RWPE2 (cell line): ENCODE data around the gene AGXT2.
"Not testable (repeated sequence)": the region's sequence is repeated elsewhere in the genome, so short reads cannot be mapped to it uniquely, and the experiment has no call there.

Source experiments
- ATAC-seq: fragments of 200-7000 bp; cut with Tn5 transposase; 3 replicates; pipeline ENCODE4 v1.9.1; 2021; ENCODE audit warnings: low read depth
- DNase-seq: peaks from one replicate; pipeline ENCODE4 v3.0.0-alpha.2; 2020; ENCODE audit warnings: low spot score
- H3K27ac ChIP-seq: fragments of 450-650 bp; 2 replicates; pipeline ENCODE4 v1.5.1; 2017; ENCODE audit warnings: mild to moderate bottlenecking; ENCODE audit not compliant: poor library complexity, severe bottlenecking
- H3K27me3 ChIP-seq: fragments of 250-450 bp; sonication (Bioruptor Pico); 2 replicates; pipeline ENCODE4 v1.5.1; 2021; ENCODE audit warnings: mild to moderate bottlenecking, moderate library complexity; ENCODE audit not compliant: insufficient read depth, poor library complexity, severe bottlenecking
- H3K36me3 ChIP-seq: fragments of 250-450 bp; sonication (Bioruptor Pico); 2 replicates; pipeline ENCODE4 v1.5.1; 2020; ENCODE audit warnings: low read depth, mild to moderate bottlenecking, moderate library complexity
- H3K4me1 ChIP-seq: fragments of 250-450 bp; sonication (Bioruptor Pico); 2 replicates; pipeline ENCODE4 v1.5.1; 2021; ENCODE audit warnings: mild to moderate bottlenecking, moderate library complexity; ENCODE audit not compliant: insufficient read depth, poor library complexity, severe bottlenecking
- H3K4me3 ChIP-seq: fragments of 250-450 bp; sonication (Bioruptor Pico); 2 replicates; pipeline ENCODE4 v1.5.1; 2021; ENCODE audit warnings: mild to moderate bottlenecking, moderate library complexity; ENCODE audit not compliant: severe bottlenecking
- H3K9me3 ChIP-seq: fragments of 250-450 bp; sonication (Bioruptor Pico); 2 replicates; pipeline ENCODE4 v1.5.1; 2021; ENCODE audit warnings: mild to moderate bottlenecking, moderate library complexity; ENCODE audit not compliant: severe bottlenecking
- CTCF ChIP-seq: fragments of 450-650 bp; IDR thresholded peaks from one replicate; pipeline ENCODE4 v1.5.1; 2017; ENCODE audit warnings: mild to moderate bottlenecking, moderate library complexity; ENCODE audit not compliant: poor library complexity, severe bottlenecking

The AGXT2 gene

GRCh38 chr5:34976347-34976746 is 71.4 kb downstream of the AGXT2 start:
- Histone ChIP-seq H3K36me3 (no peaks in the 10 kb centered on the region), H3K27me3 (no peaks in the 10 kb centered on the region), H3K9me3 (no peaks in the 10 kb centered on the region), H3K4me1 (no peaks in the 10 kb centered on the region), H3K27ac (no peak overlapping the region), H3K4me3 (no peak overlapping the region)
- DNase-seq, result no peak
- no peak for ATAC-seq
- no peak for TF ChIP-seq CTCF

- not testable (repeated sequence) for H3K36me3 ChIP-seq, H3K4me1 ChIP-seq, ATAC-seq, H3K4me3 ChIP-seq, DNase-seq, H3K27ac ChIP-seq, H3K27me3 ChIP-seq, H3K9me3 ChIP-seq
Observed at GRCh38 chr5:34971655-34972054, 76.1 kb downstream of the AGXT2 start.

GRCh38 chr5:34970552-34970951 is 77.2 kb downstream of the AGXT2 start:
- Histone ChIP-seq H3K27me3 (no peaks in the 10 kb centered on the region), H3K27ac (no peak overlapping the region), H3K4me3 (no peak overlapping the region), H3K4me1 (no peaks in the 10 kb centered on the region), H3K36me3 (no peaks in the 10 kb centered on the region), H3K9me3 (no peaks in the 10 kb centered on the region)
- TF ChIP-seq CTCF, result no peak
- ATAC-seq, result no peak
- no peak for DNase-seq

- Histone ChIP-seq H3K27me3 (no peaks in the 10 kb centered on the region), H3K4me3 (no peak overlapping the region), H3K4me1 (no peaks in the 10 kb centered on the region), H3K27ac (no peak overlapping the region), H3K9me3 (no peaks in the 10 kb centered on the region), H3K36me3 (no peaks in the 10 kb centered on the region)
- ATAC-seq, result no peak
- TF ChIP-seq CTCF, result no peak
- no peak for DNase-seq
Observed at GRCh38 chr5:34968258-34968657, 79.5 kb downstream of the AGXT2 start.

GRCh38 chr5:34967540-34967939 is 80.2 kb downstream of the AGXT2 start:
- DNase-seq (no peak), ATAC-seq (no peak)
- Histone ChIP-seq H3K9me3 (no peaks in the 10 kb centered on the region), H3K4me3 (no peak overlapping the region), H3K27me3 (no peaks in the 10 kb centered on the region), H3K27ac (no peak overlapping the region), H3K36me3 (no peaks in the 10 kb centered on the region), H3K4me1 (no peaks in the 10 kb centered on the region)
- no peak for TF ChIP-seq CTCF

- no peaks in the 10 kb centered on the region for H3K27me3 ChIP-seq
- H3K36me3 ChIP-seq, result peaks cover 20% of the 10 kb centered on the region
- no peak for TF ChIP-seq CTCF
- no peak overlapping the region for H3K27ac ChIP-seq
- no peaks in the 10 kb centered on the region for H3K9me3 ChIP-seq
- H3K4me1 ChIP-seq, result no peaks in the 10 kb centered on the region
- peak; percentile 90 for ATAC-seq
- DNase-seq, result no peak
- H3K4me3 ChIP-seq, result no peak overlapping the region
Observed at GRCh38 chr5:34959323-34959722, 88.4 kb downstream of the AGXT2 start.
